ENCODE measurements around the gene SEMA4A.

The SEMA4A gene

DNA sequence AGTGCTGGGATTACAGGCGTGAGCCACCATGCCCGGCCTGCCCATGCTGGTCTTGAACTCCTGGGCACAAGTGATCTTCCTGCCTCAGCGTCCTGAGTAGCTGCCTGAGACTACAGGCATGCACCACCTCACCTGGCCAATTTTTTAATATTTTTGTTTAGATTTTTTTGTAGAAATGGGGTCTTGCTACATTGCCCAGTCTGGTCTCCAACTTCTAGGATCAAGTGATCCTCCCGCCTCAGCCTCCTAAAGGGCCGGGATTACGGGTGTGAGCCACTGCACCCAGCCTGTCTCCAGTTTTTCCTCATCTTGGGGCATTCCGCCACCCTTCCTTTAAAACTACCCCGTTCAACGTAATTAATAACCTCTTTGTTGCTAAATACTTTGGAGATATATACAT is 66.8 kb downstream of the SEMA4A start:
- 0 out of 2 replicates have a peak, but pooled peaks cover 3% of the 10 kb centered on the region for H3F3A ChIP-seq (ENCODE audit: low read depth)
- peaks cover 21% of the 10 kb centered on the region; the same call in 1 of the 2 replicates for H3K36me3 ChIP-seq (ENCODE audit: insufficient read depth, low read length)
- H3K9me2 ChIP-seq (replicated peaks; ENCODE audit: low read depth, low read length) = no peaks in the 10 kb centered on the region
- no peak overlapping the region for H2AFZ ChIP-seq (ENCODE audit: low read length)
- H3K4me3 ChIP-seq (ENCODE audit: low read length, poor library complexity, severe bottlenecking) = no peak overlapping the region
- peaks cover 7% of the 10 kb centered on the region for H3K4me1 ChIP-seq (ENCODE audit: insufficient read depth, low read length, poor library complexity, severe bottlenecking)
- no peaks in the 10 kb centered on the region for H3K9me3 ChIP-seq (ENCODE audit: insufficient read depth, low read depth, low read length)
- TF ChIP-seq EZH2phosphoT487 (IDR thresholded peaks at IDR 0.05; ENCODE audit: borderline replicate concordance) = no peak
- TF ChIP-seq, protein P1, sequence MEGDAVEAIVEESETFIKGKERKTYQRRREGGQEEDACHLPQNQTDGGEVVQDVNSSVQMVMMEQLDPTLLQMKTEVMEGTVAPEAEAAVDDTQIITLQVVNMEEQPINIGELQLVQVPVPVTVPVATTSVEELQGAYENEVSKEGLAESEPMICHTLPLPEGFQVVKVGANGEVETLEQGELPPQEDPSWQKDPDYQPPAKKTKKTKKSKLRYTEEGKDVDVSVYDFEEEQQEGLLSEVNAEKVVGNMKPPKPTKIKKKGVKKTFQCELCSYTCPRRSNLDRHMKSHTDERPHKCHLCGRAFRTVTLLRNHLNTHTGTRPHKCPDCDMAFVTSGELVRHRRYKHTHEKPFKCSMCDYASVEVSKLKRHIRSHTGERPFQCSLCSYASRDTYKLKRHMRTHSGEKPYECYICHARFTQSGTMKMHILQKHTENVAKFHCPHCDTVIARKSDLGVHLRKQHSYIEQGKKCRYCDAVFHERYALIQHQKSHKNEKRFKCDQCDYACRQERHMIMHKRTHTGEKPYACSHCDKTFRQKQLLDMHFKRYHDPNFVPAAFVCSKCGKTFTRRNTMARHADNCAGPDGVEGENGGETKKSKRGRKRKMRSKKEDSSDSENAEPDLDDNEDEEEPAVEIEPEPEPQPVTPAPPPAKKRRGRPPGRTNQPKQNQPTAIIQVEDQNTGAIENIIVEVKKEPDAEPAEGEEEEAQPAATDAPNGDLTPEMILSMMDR (conservative IDR thresholded peaks at IDR 0.05; ENCODE audit: low read length) = no peak
- H3K9ac ChIP-seq (ENCODE audit: low read depth, low read length, poor library complexity, severe bottlenecking) = no peak overlapping the region
- no peaks in the 10 kb centered on the region for H3K27me3 ChIP-seq (ENCODE audit: insufficient read depth, low read length, poor library complexity, severe bottlenecking)
- H3K79me2 ChIP-seq (ENCODE audit: insufficient read depth, low read length) = peaks cover 11% of the 10 kb centered on the region; the same call in 1 of the 2 replicates
- no peaks in the 10 kb centered on the region for H4K20me1 ChIP-seq (ENCODE audit: insufficient read depth, low read length, poor library complexity, severe bottlenecking)
- H3K4me2 ChIP-seq (ENCODE audit: low read depth, low read length, poor library complexity, severe bottlenecking) = no peak overlapping the region

DNA sequence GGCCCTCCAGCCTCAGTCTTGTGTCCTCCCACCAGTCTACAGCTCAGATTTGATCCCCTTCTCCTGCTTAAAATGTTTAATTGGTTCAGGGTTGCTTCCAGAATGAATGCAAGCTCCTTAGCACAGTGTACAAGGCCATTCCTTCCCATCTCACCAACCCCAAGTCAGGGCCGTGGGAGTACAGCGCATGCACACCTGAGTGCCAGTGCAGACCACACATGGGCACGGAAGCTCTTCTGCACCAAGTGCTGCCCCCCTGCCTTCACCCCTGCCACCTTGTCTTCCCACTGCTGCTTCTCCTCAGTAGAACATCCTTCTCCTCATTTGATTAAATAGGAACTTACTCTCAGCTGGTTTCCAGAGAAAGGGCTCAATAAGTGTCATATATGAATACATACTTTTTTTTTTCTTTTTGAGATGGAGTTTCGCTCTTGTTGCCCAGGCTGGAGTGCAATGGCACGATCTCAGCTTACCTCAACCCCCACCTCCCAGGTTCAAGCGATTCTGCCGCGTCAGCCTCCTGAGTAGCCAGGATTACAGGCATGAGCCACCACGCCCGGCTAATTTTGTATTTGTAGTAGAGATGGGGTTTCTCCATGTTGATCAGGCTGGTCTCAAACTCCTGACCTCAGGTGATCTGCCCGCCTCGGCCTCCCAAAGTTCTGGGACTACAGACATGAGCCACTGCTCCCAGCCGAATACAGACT is 68.8 kb downstream of the SEMA4A start:
- Histone ChIP-seq H3K9me2 (replicated peaks; ENCODE audit: low read depth, low read length) (no peaks in the 10 kb centered on the region), H3K4me1 (ENCODE audit: insufficient read depth, low read length, poor library complexity, severe bottlenecking) (peaks cover 7% of the 10 kb centered on the region), H2AFZ (ENCODE audit: low read length) (no peak overlapping the region), H3K4me2 (ENCODE audit: low read depth, low read length, poor library complexity, severe bottlenecking) (no peak overlapping the region), H3K79me2 (ENCODE audit: insufficient read depth, low read length) (0 out of 2 replicates have a peak, but pooled peaks cover 5% of the 10 kb centered on the region), H3K9me3 (ENCODE audit: insufficient read depth, low read depth, low read length) (no peaks in the 10 kb centered on the region), H3K9ac (ENCODE audit: low read depth, low read length, poor library complexity, severe bottlenecking) (no peak overlapping the region), H3K36me3 (ENCODE audit: insufficient read depth, low read length) (peaks cover 26% of the 10 kb centered on the region; the same call in 1 of the 2 replicates), H3K4me3 (ENCODE audit: low read length, poor library complexity, severe bottlenecking) (no peak overlapping the region), H3K27me3 (ENCODE audit: insufficient read depth, low read length, poor library complexity, severe bottlenecking) (no peaks in the 10 kb centered on the region), H3F3A (ENCODE audit: low read depth) (0 out of 2 replicates have a peak, but pooled peaks cover 3% of the 10 kb centered on the region), H4K20me1 (ENCODE audit: insufficient read depth, low read length, poor library complexity, severe bottlenecking) (no peaks in the 10 kb centered on the region)
- TF ChIP-seq, protein P1 (conservative IDR thresholded peaks at IDR 0.05; ENCODE audit: low read length) = no peak
- no peak for TF ChIP-seq EZH2phosphoT487 (IDR thresholded peaks at IDR 0.05; ENCODE audit: borderline replicate concordance)

DNA sequence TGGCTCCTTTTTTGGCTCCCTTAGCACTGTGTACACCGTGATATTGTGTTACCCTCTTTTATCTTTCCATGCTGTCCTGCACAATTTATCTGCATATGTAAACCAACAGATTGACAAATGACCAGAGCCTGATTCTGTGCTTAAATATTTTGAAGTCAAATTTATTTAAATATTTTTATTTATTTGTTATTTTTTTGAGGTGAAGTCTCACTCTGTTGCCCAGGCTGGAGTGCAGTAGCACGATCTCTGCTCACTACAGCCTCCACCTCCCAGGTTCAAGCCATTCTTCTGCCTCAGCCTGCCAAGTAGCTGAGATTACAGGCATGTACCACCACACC is 72.3 kb downstream of the SEMA4A start:
- Histone ChIP-seq H3K36me3 (ENCODE audit: insufficient read depth, low read length) (peaks cover 30% of the 10 kb centered on the region; the same call in 1 of the 2 replicates), H3K79me2 (ENCODE audit: insufficient read depth, low read length) (no peaks in the 10 kb centered on the region), H3K4me2 (ENCODE audit: low read depth, low read length, poor library complexity, severe bottlenecking) (no peak overlapping the region), H4K20me1 (ENCODE audit: insufficient read depth, low read length, poor library complexity, severe bottlenecking) (no peaks in the 10 kb centered on the region), H3K27me3 (ENCODE audit: insufficient read depth, low read length, poor library complexity, severe bottlenecking) (no peaks in the 10 kb centered on the region), H3K9me2 (replicated peaks; ENCODE audit: low read depth, low read length) (no peaks in the 10 kb centered on the region), H3K9me3 (ENCODE audit: insufficient read depth, low read depth, low read length) (no peaks in the 10 kb centered on the region), H3K9ac (ENCODE audit: low read depth, low read length, poor library complexity, severe bottlenecking) (no peak overlapping the region), H3K4me1 (ENCODE audit: insufficient read depth, low read length, poor library complexity, severe bottlenecking) (no peaks in the 10 kb centered on the region), H2AFZ (ENCODE audit: low read length) (no peak overlapping the region), H3K4me3 (ENCODE audit: low read length, poor library complexity, severe bottlenecking) (no peak overlapping the region), H3F3A (ENCODE audit: low read depth) (no peaks in the 10 kb centered on the region)
- TF ChIP-seq, protein P1 (conservative IDR thresholded peaks at IDR 0.05; ENCODE audit: low read length) = no peak
- TF ChIP-seq EZH2phosphoT487 (IDR thresholded peaks at IDR 0.05; ENCODE audit: borderline replicate concordance) = no peak

Data from Loucy (cell line).